Testis (tissue), 3 donors: Measurements from ENCODE around the gene PPM1H. TPM values are rescaled to one million over a fixed set of nuclear protein-coding genes. Genes with fewer than 3 reads are reported as not detected.

ENCODE experiments used
- DNase-seq: peaks from one replicate; pipeline ENCODE4 v3.0.0-alpha.2; 2019
- H3K27ac ChIP-seq, 2 donors: fragments of 200-600 bp; sonication (generic); one replicate each; pipeline ENCODE4 v1.5.1; 2019
- H3K27me3 ChIP-seq: fragments of 200-600 bp; sonication (generic); one replicate; pipeline ENCODE4 v1.5.1; 2019
- H3K36me3 ChIP-seq: fragments of 200-600 bp; sonication (generic); one replicate; pipeline ENCODE4 v1.5.1; 2017; ENCODE audit warnings: low read depth; ENCODE audit errors: missing control alignments
- H3K4me1 ChIP-seq: fragments of 200-600 bp; sonication (generic); one replicate; pipeline ENCODE4 v1.5.1; 2019
- H3K4me3 ChIP-seq, 2 donors: fragments of 200-600 bp; sonication (generic); one replicate each; pipeline ENCODE4 v1.5.1; 2017 to 2019
- H3K9me3 ChIP-seq: fragments of 200-600 bp; sonication (generic); one replicate; pipeline ENCODE4 v1.5.1; 2017
- POLR2A ChIP-seq: fragments of 450-650 bp; IDR thresholded peaks from one replicate; pipeline ENCODE4 v1.6.1; 2017; ENCODE audit warnings: antibody characterized with exemption, mild to moderate bottlenecking, moderate library complexity
- WGBS, 2 donors: methylation state at CpG; one replicate each; pipeline ENCODE4 v1.1.5; 2018; 5-methylcytosine and 5-hydroxymethylcytosine counted together
- intact Hi-C: fragments of 100-400 bp; cut with DNase I; formaldehyde crosslinking; loops from one replicate; pipeline ENCODE4 v1.15.1; 2023; ENCODE audit warnings: low total_unique reads
- polyA plus RNA-seq: library from polyadenylated mRNA; stranded (reverse); fragments of 350-450 nt; fragmentation: Illumina TruSeq; extraction: RNeasy Lipid Tissue Mini Kit (QIAGEN cat#74804); gene quantifications from one replicate; pipeline ENCODE4 v1.2.3, GENCODE V29; 2014; ENCODE audit warnings: low read depth, low replicate concordance; ENCODE audit not compliant: insufficient read depth
- total RNA-seq, 2 donors: library from RNA; depleted of rRNA; stranded (reverse); fragments of >200 nt; gene quantifications; one replicate each; pipeline ENCODE4 v1.2.3, GENCODE V29; 2016
- TF ChIP-seq, protein P1 (sequence below), 3 experiments: fragments of 450-650 bp in 2 of 3; fragments of 200-600 bp in 1 of 3; sonication (generic) in 1 of 3; IDR thresholded peaks; one replicate each; pipeline ENCODE4 v1.5.1; 2016 to 2019; ENCODE audit warnings: antibody characterized with exemption in 3 of 3, mild to moderate bottlenecking in 2 of 3, moderate library complexity in 1 of 3

Gene PPM1H
- total and polyA plus RNA-seq, 3 donors from 2014 or later: 2.5 to 9.1 (median 2.7) TPM

DNA sequence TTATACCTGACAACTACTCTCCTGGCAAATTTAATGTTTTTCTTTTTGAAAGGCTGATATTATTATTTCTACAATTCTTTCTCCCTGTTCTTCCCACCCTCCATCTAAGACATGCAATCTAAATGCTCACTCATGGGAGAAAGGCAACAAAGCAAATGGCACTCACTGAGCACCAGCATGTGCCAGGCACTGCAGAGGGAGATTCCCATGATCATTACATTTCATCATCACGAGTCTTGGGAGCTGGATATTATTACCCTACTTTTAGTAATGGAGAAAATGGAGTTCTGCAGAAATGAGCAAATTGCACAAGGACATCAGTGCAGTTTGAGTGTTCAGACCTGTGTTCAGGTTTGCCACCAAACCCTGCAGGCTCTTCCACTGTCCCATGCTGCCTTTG, 27.9 kb downstream of the PPM1H start:
- H3K4me1 ChIP-seq: no peaks in the 10 kb centered on the region
- intact Hi-C loops: no loop called here
- H3K36me3 ChIP-seq: no peaks in the 10 kb centered on the region
- no peak overlapping the region for H3K4me3 ChIP-seq
- TF ChIP-seq, protein P1, sequence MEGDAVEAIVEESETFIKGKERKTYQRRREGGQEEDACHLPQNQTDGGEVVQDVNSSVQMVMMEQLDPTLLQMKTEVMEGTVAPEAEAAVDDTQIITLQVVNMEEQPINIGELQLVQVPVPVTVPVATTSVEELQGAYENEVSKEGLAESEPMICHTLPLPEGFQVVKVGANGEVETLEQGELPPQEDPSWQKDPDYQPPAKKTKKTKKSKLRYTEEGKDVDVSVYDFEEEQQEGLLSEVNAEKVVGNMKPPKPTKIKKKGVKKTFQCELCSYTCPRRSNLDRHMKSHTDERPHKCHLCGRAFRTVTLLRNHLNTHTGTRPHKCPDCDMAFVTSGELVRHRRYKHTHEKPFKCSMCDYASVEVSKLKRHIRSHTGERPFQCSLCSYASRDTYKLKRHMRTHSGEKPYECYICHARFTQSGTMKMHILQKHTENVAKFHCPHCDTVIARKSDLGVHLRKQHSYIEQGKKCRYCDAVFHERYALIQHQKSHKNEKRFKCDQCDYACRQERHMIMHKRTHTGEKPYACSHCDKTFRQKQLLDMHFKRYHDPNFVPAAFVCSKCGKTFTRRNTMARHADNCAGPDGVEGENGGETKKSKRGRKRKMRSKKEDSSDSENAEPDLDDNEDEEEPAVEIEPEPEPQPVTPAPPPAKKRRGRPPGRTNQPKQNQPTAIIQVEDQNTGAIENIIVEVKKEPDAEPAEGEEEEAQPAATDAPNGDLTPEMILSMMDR (IDR thresholded peaks at IDR 0.05): no peak
- no peak for TF ChIP-seq POLR2A
- no peak for DNase-seq
- H3K27me3 ChIP-seq: no peaks in the 10 kb centered on the region
- WGBS, 2 donors: 59 to 75% methylated on average over 1 of the region's 1 CpG
- no peak overlapping the region for H3K27ac ChIP-seq
- no peaks in the 10 kb centered on the region for H3K9me3 ChIP-seq

DNA sequence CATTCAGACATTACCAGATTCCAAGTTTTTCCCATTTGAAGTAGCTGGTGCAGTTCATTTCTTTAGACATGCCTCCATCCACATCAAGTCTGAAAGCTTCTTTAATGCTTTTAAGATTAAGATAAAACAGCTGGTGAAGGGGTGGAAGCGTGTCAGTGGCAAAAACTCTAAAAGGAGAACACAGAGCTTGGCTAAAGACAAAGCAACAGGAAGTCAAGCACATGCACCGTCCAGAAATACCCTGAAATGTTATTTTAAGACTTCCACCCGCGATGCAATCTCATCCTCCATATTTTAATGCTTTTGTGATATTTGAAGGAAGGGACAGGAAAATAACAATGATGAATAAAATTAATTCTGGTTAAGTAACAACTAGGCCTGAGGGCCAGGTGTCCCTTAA, 31.8 kb downstream of the PPM1H start:
- DNase-seq: no peak
- no peak overlapping the region for H3K27ac ChIP-seq
- no peaks in the 10 kb centered on the region for H3K36me3 ChIP-seq
- WGBS, 2 donors: 46 to 53% methylated on average over 4 of the region's 4 CpGs
- no peak overlapping the region for H3K4me3 ChIP-seq
- H3K27me3 ChIP-seq: no peaks in the 10 kb centered on the region
- no peaks in the 10 kb centered on the region for H3K4me1 ChIP-seq
- H3K9me3 ChIP-seq: no peaks in the 10 kb centered on the region
- intact Hi-C loops: no loop called here
- TF ChIP-seq, protein P1 (IDR thresholded peaks at IDR 0.05): no peak
- no peak for TF ChIP-seq POLR2A

DNA sequence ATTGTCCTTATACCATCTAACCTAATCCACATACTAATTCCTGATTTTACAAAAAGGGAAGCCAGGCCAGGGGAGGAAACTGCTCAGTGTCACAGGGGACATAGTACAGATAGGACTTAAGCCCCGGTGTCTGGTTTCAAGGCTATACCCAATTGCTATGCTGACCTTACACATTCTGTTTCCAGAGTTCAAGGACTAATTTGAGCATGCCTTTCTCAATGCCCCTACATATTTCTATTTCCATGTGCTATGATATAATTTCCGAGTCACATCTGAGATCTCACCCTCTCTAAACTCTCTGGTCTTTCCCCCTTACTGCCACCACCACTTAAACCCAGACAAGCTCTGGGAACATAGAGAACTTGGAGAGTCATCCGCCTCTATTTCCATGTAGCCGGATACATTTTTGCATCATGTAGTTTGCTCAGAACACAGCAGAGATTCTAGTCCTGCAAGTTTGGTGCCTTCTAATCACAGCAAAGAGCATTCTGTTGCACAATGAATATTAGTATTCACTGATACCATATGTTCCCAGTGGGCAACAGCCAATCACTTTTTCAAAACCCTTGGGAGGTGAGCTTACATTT, 34.2 kb downstream of the PPM1H start:
- 24 to 28% methylated on average over 4 of the region's 4 CpGs for WGBS, 2 donors
- Histone ChIP-seq H3K4me1 (no peaks in the 10 kb centered on the region), H3K27me3 (no peaks in the 10 kb centered on the region), H3K27ac (no peak overlapping the region), H3K36me3 (no peaks in the 10 kb centered on the region), H3K9me3 (no peaks in the 10 kb centered on the region), H3K4me3 (no peak overlapping the region)
- intact Hi-C loops: no loop called here
- TF ChIP-seq, protein P1 (IDR thresholded peaks at IDR 0.05): no peak
- TF ChIP-seq POLR2A: no peak
- no peak for DNase-seq

DNA sequence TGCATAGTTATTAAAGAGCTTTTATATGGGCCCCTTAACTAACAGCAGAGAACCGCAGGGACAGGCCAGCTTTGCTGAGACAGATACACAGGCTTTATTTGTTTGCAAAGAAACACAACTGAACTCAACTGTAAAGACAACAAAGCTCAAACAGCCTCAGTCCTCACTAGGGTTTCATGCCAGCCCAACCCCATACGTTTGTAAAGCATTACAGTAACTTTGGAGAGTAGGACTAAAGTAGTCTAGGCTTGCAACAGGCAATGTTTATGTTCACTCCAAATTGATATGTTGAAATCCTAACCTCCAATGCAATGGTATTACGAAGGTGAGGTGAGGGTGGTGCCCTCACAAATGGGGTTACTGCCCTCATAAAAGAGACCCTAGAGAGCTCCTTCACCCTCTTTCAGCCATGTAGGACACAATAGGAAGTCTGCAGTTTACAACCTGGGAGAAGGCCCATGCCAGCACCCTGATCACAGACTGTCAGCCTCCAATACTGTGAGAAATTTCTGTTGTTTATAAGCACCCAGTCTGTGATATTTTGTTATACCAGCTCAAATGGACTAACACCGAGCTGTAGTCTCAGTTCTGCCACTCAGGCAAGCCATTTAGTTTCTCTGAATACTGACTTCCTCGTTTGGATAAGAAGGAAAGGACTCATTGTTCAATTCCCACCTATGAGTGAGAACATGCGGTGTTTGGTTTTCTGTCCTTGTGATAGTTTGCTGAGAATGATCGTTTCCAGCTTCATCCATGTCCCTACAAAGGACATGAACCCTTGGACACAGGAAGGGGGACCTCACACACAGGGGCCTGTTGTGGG, 35.2 kb downstream of the PPM1H start:
- Histone ChIP-seq H3K4me1 (no peaks in the 10 kb centered on the region), H3K27ac (no peak overlapping the region), H3K27me3 (no peaks in the 10 kb centered on the region), H3K36me3 (no peaks in the 10 kb centered on the region), H3K4me3 (no peak overlapping the region), H3K9me3 (no peaks in the 10 kb centered on the region)
- intact Hi-C loops: no loop called here
- no peak for DNase-seq
- TF ChIP-seq, protein P1 (IDR thresholded peaks at IDR 0.05): no peak
- TF ChIP-seq POLR2A: no peak
- WGBS, 2 donors: 71 to 85% methylated on average over 7 of the region's 7 CpGs
